ENCODE data around the gene RIMBP2. TPM values are rescaled to one million over a fixed set of nuclear protein-coding genes. Genes with fewer than 3 reads are reported as not detected.

RIMBP2 gene
- total and polyA plus RNA-seq, 7 experiments from 2014 or later: 0.05 TPM; not detected in 6

DNA sequence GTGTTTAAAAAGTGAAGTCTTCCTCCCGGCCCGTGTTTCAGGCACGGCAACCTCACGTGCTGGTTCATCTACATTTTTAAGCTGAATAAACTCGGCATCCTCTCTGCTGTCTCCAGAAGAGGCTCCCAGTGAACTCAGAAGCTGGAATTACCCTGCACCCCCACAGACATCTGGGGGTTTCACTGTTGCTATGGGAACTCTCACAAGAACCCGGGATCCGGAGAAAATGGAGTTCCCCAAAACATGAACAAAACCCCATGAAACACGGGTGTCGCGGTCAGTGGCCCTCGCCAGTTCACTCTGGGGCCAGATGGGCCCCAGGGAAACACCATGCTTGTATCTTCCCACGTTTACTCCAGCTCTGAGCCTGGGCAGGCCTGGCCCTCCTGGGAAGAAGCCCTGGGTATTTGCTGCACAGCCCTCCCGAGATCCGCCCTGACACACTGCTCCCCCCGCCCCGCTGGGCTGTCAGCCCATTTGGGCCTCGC, 234.7 kb downstream of the RIMBP2 start:
- DNase-seq: no peak
- H3K9me3 ChIP-seq (ENCODE audit: control insufficient read depth in 2 of 3, low read length in 3 of 3): no peaks in the 10 kb centered on the region
- no peaks in the 10 kb centered on the region for H3K4me1 ChIP-seq (ENCODE audit: control insufficient read depth in 2 of 2, insufficient read depth in 2 of 2, low read length in 2 of 2)
- H3K27me3 ChIP-seq (ENCODE audit: control insufficient read depth in 2 of 2, insufficient read depth in 2 of 2, low read length in 2 of 2): no peaks in the 10 kb centered on the region
- H3K4me3 Mint-ChIP-seq: no peak overlapping the region
- no peak overlapping the region for H3K27ac ChIP-seq (ENCODE audit: low read depth, low read length)
- no peak for ATAC-seq
- no peak overlapping the region for H3K4me3 ChIP-seq (ENCODE audit: low read length)
- H3K36me3 ChIP-seq (ENCODE audit: control insufficient read depth in 2 of 3, insufficient read depth in 3 of 3, low read length in 3 of 3): no peaks in the 10 kb centered on the region
- H3K4me1 Mint-ChIP-seq: peaks cover 0 to 2% (median 0%) of the 10 kb centered on the region in 7 donors
- H3K27me3 Mint-ChIP-seq: peaks cover 0 to 31% (median 4%) of the 10 kb centered on the region in 5 donors
- ChIA-PET CTCF (no interaction called here), POLR2A (no interaction called here)
- intact Hi-C loops (cut with micrococcal nuclease): no loop called here
- H3K27ac Mint-ChIP-seq: no peak overlapping the region
- peaks cover 0 to 4% (median 0%) of the 10 kb centered on the region in 11 donors for H3K9me3 Mint-ChIP-seq
- no peaks in the 10 kb centered on the region for H3K36me3 Mint-ChIP-seq

- Mint-ChIP-seq H3K27ac (no peak overlapping the region), H3K4me1 (peaks cover 0 to 2% (median 0%) of the 10 kb centered on the region in 7 donors), H3K9me3 (peaks cover 0 to 4% (median 0%) of the 10 kb centered on the region in 11 donors), H3K27me3 (peaks cover 0 to 28% (median 4%) of the 10 kb centered on the region in 5 donors), H3K36me3 (no peaks in the 10 kb centered on the region), H3K4me3 (no peak overlapping the region)
- Histone ChIP-seq H3K36me3 (ENCODE audit: control insufficient read depth in 2 of 3, insufficient read depth in 3 of 3, low read length in 3 of 3) (no peaks in the 10 kb centered on the region), H3K27me3 (ENCODE audit: control insufficient read depth in 2 of 2, insufficient read depth in 2 of 2, low read length in 2 of 2) (no peaks in the 10 kb centered on the region), H3K9me3 (ENCODE audit: control insufficient read depth in 2 of 3, low read length in 3 of 3) (no peaks in the 10 kb centered on the region), H3K4me1 (ENCODE audit: control insufficient read depth in 2 of 2, insufficient read depth in 2 of 2, low read length in 2 of 2) (no peaks in the 10 kb centered on the region), H3K27ac (ENCODE audit: low read depth, low read length) (no peak overlapping the region), H3K4me3 (ENCODE audit: low read length) (no peak overlapping the region)
- intact Hi-C loops (cut with micrococcal nuclease): no loop called here
- ChIA-PET POLR2A (no interaction called here), CTCF (no interaction called here)
- no peak for DNase-seq
- no peak for ATAC-seq
Observed at GRCh38 chr12:130480887-130481286, 235.2 kb downstream of the RIMBP2 start.

DNA sequence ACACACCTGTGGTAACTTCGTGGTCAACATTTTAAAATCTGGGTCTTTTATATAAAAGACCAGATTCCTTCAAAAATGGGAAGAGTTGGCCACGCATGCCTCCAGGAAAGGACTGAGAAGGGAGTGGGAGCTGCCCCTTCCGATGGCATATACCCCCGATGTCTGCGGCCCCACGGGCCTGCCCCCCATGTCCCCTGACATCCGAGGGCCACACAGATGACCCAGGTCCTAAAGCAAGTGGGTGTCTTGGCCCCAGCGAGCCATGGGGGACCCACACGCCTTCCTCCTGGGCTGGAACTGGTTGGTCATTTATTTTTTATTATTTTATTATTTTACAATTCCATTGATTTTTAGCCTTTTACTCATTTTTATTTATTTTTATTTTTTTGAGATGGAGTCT, 235.9 kb downstream of the RIMBP2 start:
- Mint-ChIP-seq H3K9me3 (no peaks in the 10 kb centered on the region), H3K27ac (no peak overlapping the region), H3K36me3 (no peaks in the 10 kb centered on the region), H3K4me1 (peaks cover 0 to 2% (median 0%) of the 10 kb centered on the region in 7 donors), H3K27me3 (peaks cover 0 to 29% (median 4%) of the 10 kb centered on the region in 5 donors), H3K4me3 (no peak overlapping the region)
- ATAC-seq (no peak), DNase-seq (no peak)
- Histone ChIP-seq H3K36me3 (ENCODE audit: control insufficient read depth in 2 of 3, insufficient read depth in 3 of 3, low read length in 3 of 3) (no peaks in the 10 kb centered on the region), H3K4me3 (ENCODE audit: low read length) (no peak overlapping the region), H3K4me1 (ENCODE audit: control insufficient read depth in 2 of 2, insufficient read depth in 2 of 2, low read length in 2 of 2) (no peaks in the 10 kb centered on the region), H3K27me3 (ENCODE audit: control insufficient read depth in 2 of 2, insufficient read depth in 2 of 2, low read length in 2 of 2) (no peaks in the 10 kb centered on the region), H3K9me3 (ENCODE audit: control insufficient read depth in 2 of 3, low read length in 3 of 3) (no peaks in the 10 kb centered on the region), H3K27ac (ENCODE audit: low read depth, low read length) (no peak overlapping the region)
- intact Hi-C loops (cut with micrococcal nuclease): no loop called here
- POLR2A ChIA-PET: no interaction called here
- CTCF ChIA-PET: no interaction called here

DNA sequence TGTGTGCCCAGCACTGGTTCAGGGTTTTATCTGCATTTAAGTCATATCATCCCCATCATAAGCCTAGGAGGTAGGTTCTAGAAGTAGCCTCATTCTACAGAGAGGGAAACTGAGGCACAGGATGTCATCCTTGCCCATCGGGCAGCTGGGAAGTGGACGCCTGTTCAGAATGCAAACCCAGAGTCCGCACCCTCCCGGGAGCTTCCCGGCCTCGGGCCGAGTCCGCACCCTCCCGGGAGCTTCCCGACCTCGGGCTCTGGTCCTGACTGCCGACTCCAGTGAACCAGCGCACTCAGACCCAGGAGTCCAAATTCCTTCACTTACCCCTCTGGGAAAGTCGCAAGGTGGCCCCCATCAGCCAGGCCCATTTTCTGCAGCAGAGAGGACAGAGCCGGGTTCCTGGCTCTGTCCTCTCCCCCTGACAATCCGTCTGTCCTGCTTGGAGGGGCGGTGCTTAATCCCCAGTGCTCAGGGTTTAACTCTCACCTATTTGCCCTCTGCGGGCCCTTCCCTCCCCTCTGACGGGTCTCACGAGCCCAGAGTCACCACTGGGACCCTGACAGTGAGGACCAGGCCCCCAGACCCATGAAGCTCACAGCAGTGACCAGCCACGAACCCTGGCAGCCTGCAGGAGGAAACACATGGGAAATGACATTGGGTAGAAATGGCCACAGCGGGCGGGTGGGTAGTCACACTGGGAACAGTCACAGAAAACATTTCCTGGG, 236.5 kb downstream of the RIMBP2 start:
- POLR2A ChIA-PET: no interaction called here
- Mint-ChIP-seq H3K4me3 (no peak overlapping the region), H3K27ac (no peak overlapping the region), H3K9me3 (no peaks in the 10 kb centered on the region), H3K36me3 (no peaks in the 10 kb centered on the region), H3K4me1 (peaks cover 0 to 2% (median 0%) of the 10 kb centered on the region in 7 donors), H3K27me3 (peaks cover 0 to 30% (median 4%) of the 10 kb centered on the region in 5 donors)
- CTCF ChIA-PET: no interaction called here
- no peak overlapping the region for H3K27ac ChIP-seq (ENCODE audit: low read depth, low read length)
- H3K4me1 ChIP-seq (ENCODE audit: control insufficient read depth in 2 of 2, insufficient read depth in 2 of 2, low read length in 2 of 2): no peaks in the 10 kb centered on the region
- H3K36me3 ChIP-seq (ENCODE audit: control insufficient read depth in 2 of 3, insufficient read depth in 3 of 3, low read length in 3 of 3): no peaks in the 10 kb centered on the region
- H3K27me3 ChIP-seq (ENCODE audit: control insufficient read depth in 2 of 2, insufficient read depth in 2 of 2, low read length in 2 of 2): no peaks in the 10 kb centered on the region
- H3K9me3 ChIP-seq (ENCODE audit: control insufficient read depth in 2 of 3, low read length in 3 of 3): no peaks in the 10 kb centered on the region
- intact Hi-C loops (cut with micrococcal nuclease): no loop called here
- ATAC-seq (no peak), DNase-seq (no peak)
- H3K4me3 ChIP-seq (ENCODE audit: low read length): no peak overlapping the region

- no peaks in the 10 kb centered on the region for H3K9me3 ChIP-seq (ENCODE audit: control insufficient read depth in 2 of 3, low read length in 3 of 3)
- Mint-ChIP-seq H3K27me3 (peaks cover 0 to 24% (median 4%) of the 10 kb centered on the region in 5 donors), H3K4me1 (peaks cover 0 to 2% (median 0%) of the 10 kb centered on the region in 7 donors), H3K27ac (no peak overlapping the region), H3K36me3 (no peaks in the 10 kb centered on the region), H3K4me3 (no peak overlapping the region), H3K9me3 (no peaks in the 10 kb centered on the region)
- ATAC-seq: no peak
- intact Hi-C loops (cut with micrococcal nuclease): no loop called here
- no peaks in the 10 kb centered on the region for H3K36me3 ChIP-seq (ENCODE audit: control insufficient read depth in 2 of 3, insufficient read depth in 3 of 3, low read length in 3 of 3)
- no peak overlapping the region for H3K27ac ChIP-seq (ENCODE audit: low read depth, low read length)
- CTCF ChIA-PET: no interaction called here
- no peak overlapping the region for H3K4me3 ChIP-seq (ENCODE audit: low read length)
- no peaks in the 10 kb centered on the region for H3K27me3 ChIP-seq (ENCODE audit: control insufficient read depth in 2 of 2, insufficient read depth in 2 of 2, low read length in 2 of 2)
- no peaks in the 10 kb centered on the region for H3K4me1 ChIP-seq (ENCODE audit: control insufficient read depth in 2 of 2, insufficient read depth in 2 of 2, low read length in 2 of 2)
- no peak for DNase-seq
- POLR2A ChIA-PET: no interaction called here
Observed at GRCh38 chr12:130478786-130479185, 237.3 kb downstream of the RIMBP2 start.

- DNase-seq (no peak), ATAC-seq (no peak)
- intact Hi-C loops (cut with micrococcal nuclease): no loop called here
- no peaks in the 10 kb centered on the region for H3K27me3 ChIP-seq (ENCODE audit: control insufficient read depth in 2 of 2, insufficient read depth in 2 of 2, low read length in 2 of 2)
- peaks cover 0 to 29% (median 4%) of the 10 kb centered on the region in 5 donors for H3K27me3 Mint-ChIP-seq
- no peaks in the 10 kb centered on the region for H3K4me1 ChIP-seq (ENCODE audit: control insufficient read depth in 2 of 2, insufficient read depth in 2 of 2, low read length in 2 of 2)
- no peaks in the 10 kb centered on the region for H3K9me3 ChIP-seq (ENCODE audit: control insufficient read depth in 2 of 3, low read length in 3 of 3)
- H3K4me1 Mint-ChIP-seq: peaks cover 0 to 2% (median 0%) of the 10 kb centered on the region in 7 donors
- ChIA-PET POLR2A (no interaction called here), CTCF (no interaction called here)
- H3K4me3 Mint-ChIP-seq: no peak overlapping the region
- H3K36me3 Mint-ChIP-seq: no peaks in the 10 kb centered on the region
- no peaks in the 10 kb centered on the region for H3K36me3 ChIP-seq (ENCODE audit: control insufficient read depth in 2 of 3, insufficient read depth in 3 of 3, low read length in 3 of 3)
- H3K4me3 ChIP-seq (ENCODE audit: low read length): no peak overlapping the region
- H3K9me3 Mint-ChIP-seq: no peaks in the 10 kb centered on the region
- H3K27ac ChIP-seq (ENCODE audit: low read depth, low read length): no peak overlapping the region
- H3K27ac Mint-ChIP-seq: no peak overlapping the region
Observed at GRCh38 chr12:130477701-130478100, 238.4 kb downstream of the RIMBP2 start.

DNA sequence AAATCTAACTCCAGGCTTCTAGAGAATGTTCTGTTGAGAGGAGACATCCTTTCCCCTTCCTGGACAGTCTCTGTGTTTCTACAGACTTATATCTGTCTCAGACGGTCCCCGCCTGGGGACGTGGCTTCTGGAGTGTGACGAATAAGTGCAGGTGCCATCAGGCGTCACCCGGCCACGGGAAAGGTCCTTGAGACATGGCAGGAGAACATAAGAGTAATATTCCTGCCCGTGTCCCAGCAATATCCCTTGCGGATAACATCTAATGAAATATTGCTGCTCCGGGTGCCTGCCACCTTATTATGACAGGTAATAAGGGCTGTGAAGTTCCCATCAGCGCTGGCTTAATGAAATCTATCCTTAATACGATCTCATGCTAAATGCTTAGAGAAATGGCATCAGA, 238.8 kb downstream of the RIMBP2 start:
- no peak overlapping the region for H3K4me3 ChIP-seq (ENCODE audit: low read length)
- no peaks in the 10 kb centered on the region for H3K27me3 ChIP-seq (ENCODE audit: control insufficient read depth in 2 of 2, insufficient read depth in 2 of 2, low read length in 2 of 2)
- no peaks in the 10 kb centered on the region for H3K9me3 ChIP-seq (ENCODE audit: control insufficient read depth in 2 of 3, low read length in 3 of 3)
- Mint-ChIP-seq H3K36me3 (no peaks in the 10 kb centered on the region), H3K4me3 (no peak overlapping the region), H3K27ac (no peak overlapping the region), H3K27me3 (peaks cover 0 to 31% (median 3%) of the 10 kb centered on the region in 5 donors), H3K9me3 (no peaks in the 10 kb centered on the region), H3K4me1 (peaks cover 0 to 2% (median 0%) of the 10 kb centered on the region in 7 donors)
- intact Hi-C loops (cut with micrococcal nuclease): no loop called here
- ChIA-PET POLR2A (no interaction called here), CTCF (interaction anchor here (0.7 kb wide), 1 partner anchor 11 kb away, joined by 5 read pairs; no protein-coding TSS in a partner anchor)
- H3K4me1 ChIP-seq (ENCODE audit: control insufficient read depth in 2 of 2, insufficient read depth in 2 of 2, low read length in 2 of 2): no peaks in the 10 kb centered on the region
- ATAC-seq (no peak), DNase-seq (no peak)
- no peak overlapping the region for H3K27ac ChIP-seq (ENCODE audit: low read depth, low read length)
- H3K36me3 ChIP-seq (ENCODE audit: control insufficient read depth in 2 of 3, insufficient read depth in 3 of 3, low read length in 3 of 3): no peaks in the 10 kb centered on the region

All from naive thymus-derived CD4-positive, alpha-beta T cell (primary cell).